Upper lobe of left lung (tissue), 4 donors: ENCODE measurements around the gene KLHL33.

ENCODE experiments used
- CTCF ChIP-seq, 6 experiments: fragments of 450-650 bp in 4 of 6; fragments of 200-600 bp in 2 of 6; sonication (generic) in 2 of 6; IDR thresholded peaks; one replicate each; pipeline ENCODE4 v1.5.1; 2016 to 2019; ENCODE audit warnings: antibody characterized with exemption in 6 of 6
- EP300 ChIP-seq, 4 donors: sonication (generic); formaldehyde crosslinking; IDR thresholded peaks; one replicate each; pipeline ENCODE4 v1.5.1; 2017; ENCODE audit warnings: antibody characterized with exemption in 4 of 4, control low read depth in 2 of 4
- POLR2A ChIP-seq, 4 donors: fragments of 450-650 bp; IDR thresholded peaks; one replicate each; pipeline ENCODE4 v1.5.1; 2016 to 2017; ENCODE audit warnings: antibody characterized with exemption in 4 of 4, mild to moderate bottlenecking in 2 of 4
- POLR2AphosphoS5 ChIP-seq, 2 donors: sonication (generic); formaldehyde crosslinking; IDR thresholded peaks; one replicate each; pipeline ENCODE4 v1.5.1; 2017; ENCODE audit warnings: antibody characterized with exemption in 2 of 2

DNA sequence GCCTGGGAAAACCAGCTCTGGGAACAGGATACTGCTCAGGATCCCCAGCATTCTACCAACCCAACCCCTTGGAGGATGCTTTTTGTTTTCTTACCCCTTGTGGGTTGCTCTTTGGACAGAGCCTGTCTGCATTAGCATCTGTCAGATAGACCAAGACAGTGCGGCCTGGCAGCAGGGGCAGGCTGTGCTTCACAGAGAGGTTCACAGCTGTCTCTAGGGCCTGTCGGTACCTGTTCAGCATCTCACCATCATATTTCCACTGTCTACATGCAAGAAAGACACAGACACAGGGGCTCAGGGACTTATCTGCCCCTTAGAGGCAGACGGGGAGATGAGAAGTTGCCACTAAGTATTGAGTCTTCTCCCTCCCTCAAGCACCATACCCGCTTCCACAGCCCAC, 44.5 kb downstream of the KLHL33 start:
- TF ChIP-seq POLR2AphosphoS5 (IDR thresholded peaks at IDR 0.05) = no peak
- no peak for TF ChIP-seq CTCF (IDR thresholded peaks at IDR 0.05)
- TF ChIP-seq POLR2A (IDR thresholded peaks at IDR 0.05) = no peak
- TF ChIP-seq EP300 (IDR thresholded peaks at IDR 0.05) = no peak
